ENCODE measurements around the gene ZNF341. TPM values are rescaled to one million over a fixed set of nuclear protein-coding genes. Genes with fewer than 3 reads are reported as not detected.

ZNF341 gene
- total and polyA plus RNA-seq, 9 of the 15 experiments (the other 6 are each of a cell fraction or from before 2014, with no cell fraction given) = 0.08 to 2.6 (median 1.0) TPM

GRCh38 chr20:33689973-33690372 lies 41.8 kb upstream of the ZNF341 start (continued):
- TF ChIP-seq SIRT6 (IDR thresholded peaks at IDR 0.05; ENCODE audit: low read depth, low read length) = no peak
- no peak for TF ChIP-seq RUNX1 (IDR thresholded peaks at IDR 0.05; ENCODE audit: low read depth)
- TF ChIP-seq CSDE1 (IDR thresholded peaks at IDR 0.05) = no peak
- TF ChIP-seq ZNF280B (CRISPR knock-in tag; IDR thresholded peaks at IDR 0.05) = no peak
- TF ChIP-seq ESRRA (IDR thresholded peaks at IDR 0.05; ENCODE audit: borderline replicate concordance, low read depth) = no peak
- TF ChIP-seq NCOR1 (IDR thresholded peaks at IDR 0.05) = peak; percentile 92
- TF ChIP-seq ZNF212 (CRISPR knock-in tag; IDR thresholded peaks at IDR 0.05) = no peak
- TF ChIP-seq NCOA6 (IDR thresholded peaks at IDR 0.05) = no peak
- TF ChIP-seq SAFB (IDR thresholded peaks at IDR 0.05; ENCODE audit: borderline replicate concordance, low read depth, low read length) = no peak
- 0 out of 2 replicates have a peak, but pooled peaks have one; percentile 29 for TF ChIP-seq XRCC5 (IDR thresholded peaks at IDR 0.05; ENCODE audit: low read depth, low read length)
- TF ChIP-seq CCNT2 (IDR thresholded peaks at IDR 0.05; ENCODE audit: borderline replicate concordance, extremely low read depth, insufficient read length, low read depth, low read length) = peak; percentile 59
- no peak for TF ChIP-seq ZNF23 (CRISPR knock-in tag; IDR thresholded peaks at IDR 0.05)
- TF ChIP-seq AFF4 (CRISPR knock-in tag; IDR thresholded peaks at IDR 0.05) = no peak
- peak; percentile 66 for TF ChIP-seq ZBTB7A (IDR thresholded peaks at IDR 0.05; ENCODE audit: borderline replicate concordance, control insufficient read depth, low read depth, low read length)
- TF ChIP-seq MECOM (CRISPR knock-in tag; IDR thresholded peaks at IDR 0.05) = peak; percentile 85
- TF ChIP-seq ZMIZ1 (IDR thresholded peaks at IDR 0.05; ENCODE audit: low read depth in 2 of 2, low read length in 2 of 2) = peak in 1 of 2 experiments; percentile 87; a peak in 2 of 4 replicates
- no peak for TF ChIP-seq JUNB (CRISPR knock-in tag; conservative IDR thresholded peaks at IDR 0.05)
- no peak for TF ChIP-seq CGGBP1 (CRISPR knock-in tag; IDR thresholded peaks at IDR 0.05)
- peak; percentile 28 to 48; a peak in 1 of 4 replicates for TF ChIP-seq TEAD1 (CRISPR knock-in tag; IDR thresholded peaks at IDR 0.05)
- no peak for TF ChIP-seq KLF13 (tag; IDR thresholded peaks at IDR 0.05; ENCODE audit: borderline replicate concordance, low read depth)

Data from K562 (cell line).